Heart left ventricle (tissue), 16 donors: ENCODE measurements around the gene SGCA. TPM values are rescaled to one million over a fixed set of nuclear protein-coding genes. Genes with fewer than 3 reads are reported as not detected.

Experiments
- ATAC-seq, 4 donors: fragments of 200-7000 bp; cut with Tn5 transposase; one replicate each; pipeline ENCODE4 v1.9.1; 2020 to 2022; ENCODE audit warnings: moderate library complexity in 4 of 4, mild to moderate bottlenecking in 3 of 4, moderate number of reproducible peaks in 1 of 4
- DNase-seq, 5 donors: peaks; one replicate each; pipeline ENCODE4 v3.0.0-alpha.2; 2020
- H3K27ac ChIP-seq, 12 donors: fragments of 200-600 bp; sonication (generic) in 4 of 12; one replicate each; pipeline versions ENCODE4 v1.5.0 to v1.8.0; 2016 to 2022; ENCODE audit warnings: mild to moderate bottlenecking in 2 of 12
- H3K27me3 ChIP-seq, 9 donors: fragments of 200-600 bp; sonication (generic) in 2 of 9; one replicate each; pipeline versions ENCODE4 v1.5.1 to v1.8.0; 2016 to 2022; ENCODE audit warnings: mild to moderate bottlenecking in 3 of 9
- H3K36me3 ChIP-seq, 9 donors: fragments of 200-600 bp; sonication (generic) in 2 of 9; one replicate each; pipeline versions ENCODE4 v1.5.0 to v1.8.0; 2018 to 2022; ENCODE audit warnings: mild to moderate bottlenecking in 2 of 9
- H3K4me1 ChIP-seq, 12 donors: fragments of 200-600 bp; sonication (generic) in 4 of 12; one replicate each; pipeline versions ENCODE4 v1.5.0 to v1.8.0; 2016 to 2022; ENCODE audit warnings: mild to moderate bottlenecking in 3 of 12
- H3K4me3 ChIP-seq, 12 donors: fragments of 200-600 bp; sonication (generic) in 4 of 12; one replicate each; pipeline versions ENCODE4 v1.5.0 to v1.8.0; 2017 to 2022; ENCODE audit warnings: mild to moderate bottlenecking in 9 of 12, moderate library complexity in 4 of 12
- H3K9me3 ChIP-seq, 12 donors: fragments of 200-600 bp; sonication (generic) in 4 of 12; one replicate each; pipeline versions ENCODE4 v1.5.0 to v1.8.0; 2016 to 2022; ENCODE audit warnings: mild to moderate bottlenecking in 1 of 12
- CTCF ChIP-seq, 12 donors: fragments of 200-600 bp; sonication (generic) in 4 of 12; IDR thresholded peaks; one replicate each; pipeline versions ENCODE4 v1.5.0 to v1.8.0; 2018 to 2022; ENCODE audit warnings: antibody characterized with exemption in 12 of 12, mild to moderate bottlenecking in 5 of 12
- POLR2A ChIP-seq, 2 donors: fragments of 450-650 bp; IDR thresholded peaks; one replicate each; pipeline ENCODE4 v1.6.1; 2017; ENCODE audit warnings: antibody characterized with exemption in 2 of 2, mild to moderate bottlenecking in 2 of 2, moderate library complexity in 2 of 2
- WGBS, 4 donors: extraction: QIAGEN DNeasy Blood & Tissue Kit in 2 of 4; methylation state at CpG; one replicate each; pipeline versions ENCODE4 v1.1.5 to v1.1.7; 2013 to 2018; 5-methylcytosine and 5-hydroxymethylcytosine counted together
- intact Hi-C, 10 donors: fragments of 100-400 bp; cut with DNase I; formaldehyde crosslinking; loops; one replicate each; pipeline versions ENCODE4 v1.11.1 to v1.14.2; 2022
- polyA plus RNA-seq, 2 donors: library from polyadenylated mRNA; stranded (reverse); fragments of 200-250 nt; gene quantifications; one replicate each; pipeline ENCODE4 v1.2.3, GENCODE V29; 2013
- total RNA-seq, 9 donors: library from RNA; depleted of rRNA in 2 of 9; stranded (reverse); fragments of >200 nt in 2 of 9; fragmentation: NEBNext Ultra II Directional in 3 of 9; extraction: Animal tissue kit (Norgen Biotek cat#: 25700) in 3 of 9; gene quantifications; one replicate each; pipeline versions ENCODE4 v1.1.0 to v1.2.4, GENCODE V29; 2016 to 2023
- donor health status: ischemic (EF 13 %, LVEDD 7.1; RV severe dilation, severe dysfunction).
- donor health status: healthy with polysubstance abuse.
- donor health status: DM: no; HTN: yes; CAD: no.
- donor health status: DM: no; HTN: no; CAD: no.
- donor health status: ischemic (EF 25% LVEDD 6.9; RV normal size, moderate dysfunction).
- donor health status: ischemic (EF 25% LVEDD 5.7; RV mildly dilated, moderate dysfunction).
- donor health status: healthy.
- donor health status: DM: yes; HTN: yes; CAD: no.
- donor health status: ischemic (EF 35%, LVEDD 5.7; RV mildly dilated, moderate dysfunction).
- donor health status: nonischemic (EF 11% LVEDD 7.7; RV severe dilation, severe dysfunction).
- donor health status: DM: yes; HTN: yes; CAD: no.
- donor health status: PGD.
- donor health status: ischemic (EF 29% LVEDD 5.4; RV normal size, mild dysfunction).
- donor health status: nonischemic (EF 23%, LVEDD 6.1; RV moderate dilation, normal function).

The SGCA gene
- total and polyA plus RNA-seq, 11 donors = 96.5 to 225 (median 151) TPM

GRCh38 chr17:50118828-50119218 lies 47.0 kb upstream of the SGCA start:
- Histone ChIP-seq H3K27me3 (peaks cover 0 to 36% (median 0%) of the 10 kb centered on the region in 9 donors), H3K27ac (no peak overlapping the region), H3K36me3 (no peaks in the 10 kb centered on the region), H3K4me3 (no peak overlapping the region), H3K9me3 (no peaks in the 10 kb centered on the region), H3K4me1 (peaks cover 0 to 40% (median 9%) of the 10 kb centered on the region in 12 donors)
- ATAC-seq = no peak
- intact Hi-C loops = loop anchor here in 7 of 10 donors (5.0 to 10.0 kb wide), 3 partner anchors 43 to 63 kb away; partner anchors contain the start of gene SGCA (in 2 of the 7)
- TF ChIP-seq CTCF (IDR thresholded peaks at IDR 0.05) (no peak), POLR2A (IDR thresholded peaks at IDR 0.05) (no peak)
- WGBS, 4 donors = 88 to 94% (median 93%) methylated on average over 4 of the region's 4 CpGs
- DNase-seq = no peak

- TF ChIP-seq POLR2A (IDR thresholded peaks at IDR 0.05) = no peak
- no peak for TF ChIP-seq CTCF (IDR thresholded peaks at IDR 0.05)
- DNase-seq (no peak), ATAC-seq (no peak)
- no peak overlapping the region for H3K27ac ChIP-seq
- peaks cover 0 to 33% (median 0%) of the 10 kb centered on the region in 9 donors for H3K27me3 ChIP-seq
- intact Hi-C loops = no loop called here
- H3K36me3 ChIP-seq = no peaks in the 10 kb centered on the region
- H3K4me1 ChIP-seq = peaks cover 0 to 31% (median 11%) of the 10 kb centered on the region in 12 donors
- WGBS, 4 donors = 93 to 96% (median 94%) methylated on average over 7 of the region's 7 CpGs
- no peak overlapping the region for H3K4me3 ChIP-seq
- H3K9me3 ChIP-seq = no peaks in the 10 kb centered on the region
These were observed 45.1 kb upstream of the SGCA start for GRCh38 chr17:50120475-50121253.

- TF ChIP-seq POLR2A (IDR thresholded peaks at IDR 0.05) (no peak), CTCF (IDR thresholded peaks at IDR 0.05) (no peak)
- WGBS, 4 donors = 75 to 95% (median 95%) methylated on average over 3 of the region's 3 CpGs
- intact Hi-C loops = no loop called here
- peak overlapping the region in 1 of 12 donors; percentile 53 for H3K27ac ChIP-seq
- H3K27me3 ChIP-seq = peaks cover 0 to 12% (median 0%) of the 10 kb centered on the region in 9 donors
- no peaks in the 10 kb centered on the region for H3K36me3 ChIP-seq
- ATAC-seq (no peak), DNase-seq (no peak)
- H3K9me3 ChIP-seq = no peaks in the 10 kb centered on the region
- H3K4me1 ChIP-seq = peaks cover 0 to 18% (median 5%) of the 10 kb centered on the region in 12 donors
- no peak overlapping the region for H3K4me3 ChIP-seq
These were observed 42.9 kb upstream of the SGCA start for GRCh38 chr17:50122945-50123344.

GRCh38 chr17:50123649-50124349 lies 42.0 kb upstream of the SGCA start:
- no peak overlapping the region for H3K4me3 ChIP-seq
- no peaks in the 10 kb centered on the region for H3K36me3 ChIP-seq
- no peaks in the 10 kb centered on the region for H3K9me3 ChIP-seq
- 41 to 55% (median 46%) methylated on average over 11 to 12 of the region's 12 CpGs for WGBS, 4 donors
- H3K4me1 ChIP-seq = peaks cover 0 to 24% (median 6%) of the 10 kb centered on the region in 12 donors
- TF ChIP-seq CTCF (IDR thresholded peaks at IDR 0.05) (no peak), POLR2A (IDR thresholded peaks at IDR 0.05) (no peak)
- DNase-seq (peak in 1 of 5 donors; percentile 58), ATAC-seq (peak in 3 of 4 donors; percentile 6 to 33 (median 25))
- peak overlapping the region in 4 of 12 donors; percentile 17 to 53 (median 33) for H3K27ac ChIP-seq
- intact Hi-C loops = no loop called here
- H3K27me3 ChIP-seq = peaks cover 0 to 8% (median 0%) of the 10 kb centered on the region in 9 donors
